Measurements from ENCODE around the gene NUDT21.

DNA sequence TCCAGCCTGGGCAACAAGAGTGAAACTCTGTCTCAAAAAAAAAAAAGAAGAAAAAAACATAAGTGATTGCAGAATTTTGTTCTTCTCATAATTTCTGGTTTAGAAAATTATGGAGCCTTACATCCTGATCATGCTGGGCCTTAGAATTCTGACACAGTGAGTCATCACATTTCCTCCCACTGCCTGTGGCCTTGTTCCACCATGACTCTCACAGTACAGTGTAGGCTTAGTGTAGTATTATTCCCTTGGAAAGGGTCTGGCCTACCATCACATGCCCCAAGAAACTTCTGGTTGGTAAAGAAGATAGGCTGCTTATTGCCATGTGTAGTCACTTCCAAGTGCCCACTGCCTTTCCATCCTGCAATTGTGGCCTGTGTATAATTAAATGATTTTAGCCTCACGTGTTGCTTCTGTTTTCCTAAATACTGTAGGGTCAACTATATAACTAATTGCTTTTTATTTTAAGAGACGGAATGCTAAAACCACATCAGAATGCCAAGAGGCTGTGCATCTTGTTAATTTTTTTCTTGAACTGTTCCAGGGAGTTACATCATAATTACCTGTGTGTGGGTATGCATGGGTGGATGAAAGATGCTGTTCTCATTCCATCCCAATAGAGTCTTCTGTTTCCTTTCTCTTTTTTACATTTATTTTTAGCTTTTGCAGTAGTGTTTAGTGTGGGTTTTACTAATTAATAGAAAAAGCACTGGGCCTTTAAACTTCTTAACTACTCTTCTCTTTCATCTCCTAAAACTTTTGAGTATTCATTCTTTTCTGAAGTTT lies 26.2 kb upstream of the NUDT21 start:
- no peak for TF ChIP-seq POLR2A (IDR thresholded peaks at IDR 0.05; ENCODE audit: low read depth, low read length)
- TF ChIP-seq POLR2AphosphoS5 (IDR thresholded peaks at IDR 0.05; ENCODE audit: low read depth, low read length): no peak

Measured in GM12892 (cell line).